ENCODE results near the gene BNC2. TPM values are rescaled to one million over a fixed set of nuclear protein-coding genes. Genes with fewer than 3 reads are reported as not detected.

The BNC2 gene
- total and polyA plus RNA-seq, 2 of the 4 experiments (the other 2 are of a cell fraction), result 15.5 to 45.2 TPM

GRCh38 chr9:16651446-16651964 lies 219.0 kb downstream of the BNC2 start:
- intact Hi-C loops (cut with micrococcal nuclease), result loop anchor here (5.0 kb wide), 1 partner anchor 216 kb away; no protein-coding TSS in a partner anchor
- no peak for DNase-seq
- dilution Hi-C loops (cut with HindIII; ENCODE audit: low sequenced_read_pairs, unreplicated experiment), result no loop called here
- Histone ChIP-seq H3K36me3 (ENCODE audit: control insufficient read depth, insufficient read depth, low read length) (no peaks in the 10 kb centered on the region), H3K23ac (ENCODE audit: low read depth, low read length) (no peak overlapping the region), H4K5ac (ENCODE audit: low read depth, low read length) (no peak overlapping the region), H2AK5ac (ENCODE audit: low read depth, low read length) (no peak overlapping the region), H2BK15ac (ENCODE audit: low read depth, low read length) (no peak overlapping the region), H4K91ac (ENCODE audit: insufficient read depth, low read depth, low read length) (no peak overlapping the region), H3K27ac (ENCODE audit: insufficient read depth, low read length) (no peak overlapping the region), H2AK9ac (replicated peaks; ENCODE audit: low read depth, low read length, poor library complexity) (no peak overlapping the region), H3K4me2 (ENCODE audit: low read depth, low read length) (no peak overlapping the region; the same call in 1 of the 2 replicates), H3K9me1 (ENCODE audit: insufficient read depth, low read length) (peaks cover 8% of the 10 kb centered on the region), H4K8ac (ENCODE audit: low read depth in 2 of 2, low read length in 2 of 2) (no peak overlapping the region), H3K79me1 (ENCODE audit: low read depth in 1 of 2, low read length in 2 of 2) (peaks cover 31 to 52% of the 10 kb centered on the region in 2 experiments), H3K4me1 (ENCODE audit: control insufficient read depth, insufficient read depth, low read length) (peaks cover 11% of the 10 kb centered on the region; the same call in 1 of the 2 replicates), H3K14ac (replicated peaks; ENCODE audit: low read depth, low read length) (no peak overlapping the region), H4K20me1 (ENCODE audit: insufficient read depth, low read length) (peaks cover 3% of the 10 kb centered on the region; the same call in 1 of the 2 replicates), H3K4ac (ENCODE audit: low read depth, low read length) (no peak overlapping the region), H3K27me3 (ENCODE audit: control insufficient read depth, insufficient read depth, low read length) (no peaks in the 10 kb centered on the region), H3K4me3 (ENCODE audit: insufficient read depth, low read depth, low read length) (no peak overlapping the region), H2BK120ac (ENCODE audit: low read depth, low read length) (no peak overlapping the region), H3K9me3 (ENCODE audit: control insufficient read depth, insufficient read depth, low read length) (no peaks in the 10 kb centered on the region), H3K56ac (ENCODE audit: extremely low read depth, insufficient read depth, low read length) (no peak overlapping the region), H2BK20ac (ENCODE audit: low read depth, low read length) (no peak overlapping the region), H2BK5ac (ENCODE audit: low read depth, low read length, poor library complexity, severe bottlenecking) (no peak overlapping the region), H2AFZ (replicated peaks; ENCODE audit: low read length, poor library complexity) (no peak overlapping the region), H3K18ac (ENCODE audit: low read depth, low read length) (peak overlapping the region; percentile 52; the same call in 1 of the 2 replicates), H3K9ac (ENCODE audit: low read depth, low read length) (no peak overlapping the region)
- no TSS peak for BruUV-seq (replicated peaks)
- ChIA-PET CTCF (no interaction called here), POLR2A (ENCODE audit: unreplicated experiment) (no interaction called here)
- no peak for ATAC-seq (ENCODE audit: low read depth)
- WGBS, 2 experiments (ENCODE audit: extremely low coverage in 2 of 2, insufficient read length in 1 of 2), result no CpG with 5 or more reads among the region's 5 CpGs
- no peak for TF ChIP-seq MXI1 (IDR thresholded peaks at IDR 0.05; ENCODE audit: borderline replicate concordance, low read depth, low read length)
- TF ChIP-seq POLR2A (IDR thresholded peaks at IDR 0.05; ENCODE audit: low read depth, low read length), result no peak
- TF ChIP-seq RAD21 (IDR thresholded peaks at IDR 0.05; ENCODE audit: low read length), result no peak
- TF ChIP-seq CTCF (conservative IDR thresholded peaks at IDR 0.05; ENCODE audit: low read depth, low read length), result no peak
- no peak for TF ChIP-seq BHLHE40 (IDR thresholded peaks at IDR 0.05; ENCODE audit: low read depth, low read length)
- TF ChIP-seq CHD1 (IDR thresholded peaks at IDR 0.05; ENCODE audit: low read depth, low read length), result no peak
- TF ChIP-seq CEBPB (IDR thresholded peaks at IDR 0.05; ENCODE audit: low read depth, low read length), result no peak
- TF ChIP-seq RCOR1 (IDR thresholded peaks at IDR 0.05; ENCODE audit: insufficient replicate concordance, low read length), result no peak
- in situ Hi-C loops (cut with MboI; ENCODE audit: low sequenced_read_pairs), result no loop called here
